OCI-LY7 (cell line): Measurements from ENCODE around the gene LMOD1. TPM values are rescaled to one million over a fixed set of nuclear protein-coding genes. Genes with fewer than 3 reads are reported as not detected.

ENCODE experiments used
- BruUV-seq: library from RNA; stranded (reverse); fragments of 400-500 nt; replicated peaks from 2 replicates; lab custom pipeline; 2021; lab: Mats Ljungman, UMichigan
- CTCF ChIA-PET: fragments of 300-600 bp; sonication (Branson Sonifier 250); formaldehyde crosslinking; loops from one replicate; lab custom pipeline; 2022; ENCODE audit warnings: antibody characterized with exemption; ENCODE audit not compliant: unreplicated experiment; lab: Charles Lee
- POLR2A ChIA-PET: fragments of 300-600 bp; sonication (Branson Sonifier 250); formaldehyde crosslinking; loops from one replicate; lab custom pipeline; 2022; ENCODE audit warnings: antibody characterized with exemption; lab: Charles Lee
- DNase-seq: peaks from one replicate; pipeline ENCODE4 v3.0.0-alpha.2; 2015; ENCODE audit warnings: low spot score
- H2AFZ ChIP-seq: fragments of 200-600 bp; sonication (generic), shearing (Covaris generic); 2 replicates; pipeline ENCODE4 v1.6.1; 2014; ENCODE audit warnings: mild to moderate bottlenecking, antibody characterized with exemption, low read length, moderate library complexity
- H3K27ac ChIP-seq: fragments of 200-600 bp; sonication (generic); 2 replicates; pipeline ENCODE4 v1.5.1; 2014; ENCODE audit warnings: mixed run types, low read depth, mild to moderate bottlenecking, moderate library complexity, low read length, inconsistent platforms; ENCODE audit not compliant: poor library complexity, severe bottlenecking
- H3K36me3 ChIP-seq: fragments of 200-600 bp; sonication (generic); 2 replicates; pipeline ENCODE4 v1.6.1; 2014; ENCODE audit warnings: mild to moderate bottlenecking, antibody characterized with exemption, low read length, moderate library complexity, mixed read lengths; ENCODE audit not compliant: insufficient read depth
- H3K4me1 ChIP-seq: fragments of 200-600 bp; sonication (generic); 2 replicates; pipeline ENCODE4 v1.5.1; 2014; ENCODE audit warnings: mild to moderate bottlenecking, low read length; ENCODE audit not compliant: insufficient read depth, poor library complexity, severe bottlenecking
- H3K4me2 ChIP-seq: fragments of 200-600 bp; sonication (generic); 2 replicates; pipeline ENCODE4 v1.6.1; 2014; ENCODE audit warnings: mild to moderate bottlenecking, low read length
- H3K4me3 ChIP-seq: fragments of 200-600 bp; sonication (generic); 2 replicates; pipeline ENCODE4 v1.5.1; 2014; ENCODE audit warnings: mild to moderate bottlenecking, low read depth, low read length; ENCODE audit not compliant: poor library complexity, severe bottlenecking
- H3K79me2 ChIP-seq: fragments of 200-600 bp; sonication (generic); 2 replicates; pipeline ENCODE4 v1.6.1; 2016; ENCODE audit warnings: low read depth, mild to moderate bottlenecking, low read length, moderate library complexity, mixed read lengths; ENCODE audit not compliant: insufficient read depth
- H3K9me2 ChIP-seq: fragments of 200-600 bp; sonication (generic); 2 replicates; pipeline ENCODE4 v1.6.1; 2016; ENCODE audit warnings: mild to moderate bottlenecking, low read length, mixed read lengths; ENCODE audit not compliant: insufficient read depth
- H3K9me3 ChIP-seq: fragments of 200-600 bp; sonication (generic); 2 replicates; pipeline ENCODE4 v1.6.1; 2014; ENCODE audit warnings: mild to moderate bottlenecking, mixed run types, low read length, mixed read lengths
- H4K20me1 ChIP-seq: fragments of 200-600 bp; sonication (generic); 2 replicates; pipeline ENCODE4 v1.6.1; 2014; ENCODE audit warnings: mild to moderate bottlenecking, antibody characterized with exemption, low read length, moderate library complexity, mixed read lengths; ENCODE audit not compliant: insufficient read depth
- EZH2phosphoT487 ChIP-seq: fragments of 200-600 bp; sonication (generic); IDR thresholded peaks from 2 replicates; pipeline ENCODE4 v1.6.1; 2018; ENCODE audit warnings: low read depth, borderline replicate concordance, mild to moderate bottlenecking, mixed run types, antibody characterized with exemption, low read length, moderate library complexity, mixed read lengths
- intact Hi-C: fragments of 100-400 bp; cut with micrococcal nuclease; formaldehyde crosslinking; loops from one replicate; pipeline ENCODE4 v1.10.0; 2022; ENCODE audit not compliant: unreplicated experiment
- total RNA-seq, 2 experiments: library from RNA; depleted of rRNA in 1 of 2; stranded (reverse); fragments of >200 nt in 1 of 2; shearing (Covaris generic) in 1 of 2; gene quantifications; 2 replicates each; pipeline ENCODE4 v1.2.3, GENCODE V29; 2014 to 2022
- TF ChIP-seq, protein P1 (sequence below): fragments of 200-600 bp; sonication (generic); conservative IDR thresholded peaks from 2 replicates; pipeline ENCODE4 v1.5.1; 2014; ENCODE audit warnings: mild to moderate bottlenecking, antibody characterized with exemption, low read length, moderate library complexity, mixed read lengths

LMOD1 gene
- total RNA-seq, 2 experiments from 2014 or later, result not detected

DNA sequence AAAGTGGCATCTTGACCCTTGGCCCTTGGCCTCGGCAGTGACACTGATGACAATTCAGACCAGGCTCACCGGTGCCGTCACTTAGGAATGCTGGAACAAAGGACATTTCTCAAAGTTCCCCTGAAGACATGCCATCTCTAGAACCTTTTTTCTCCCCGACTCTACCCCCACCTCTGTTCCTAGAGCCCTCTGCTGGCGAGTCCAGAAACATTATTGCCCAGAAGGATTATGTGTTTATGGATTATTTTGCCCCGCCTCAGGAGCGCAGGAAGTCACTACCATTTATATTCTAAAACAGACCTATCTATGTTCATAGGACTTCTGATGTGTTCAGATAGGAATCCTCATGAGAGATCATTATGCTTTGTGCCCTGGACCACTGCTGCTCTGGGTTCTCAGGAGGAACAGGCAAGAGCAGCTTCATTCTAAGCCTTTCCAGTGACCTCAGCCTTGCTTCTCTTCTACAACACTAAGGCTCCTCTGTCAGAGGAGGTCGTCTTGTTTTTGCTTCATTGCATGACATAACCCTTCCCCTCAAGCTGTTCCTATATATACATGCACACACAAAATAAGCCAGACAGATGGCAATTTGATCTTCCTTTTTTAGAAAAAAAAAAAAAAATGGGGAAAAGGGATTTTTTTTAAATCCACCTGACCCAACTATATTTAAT, 70.1 kb downstream of the LMOD1 start:
- no TSS peak for BruUV-seq
- no peaks in the 10 kb centered on the region for H4K20me1 ChIP-seq
- ChIA-PET POLR2A (no interaction called here), CTCF (no interaction called here)
- no peak for DNase-seq
- no peaks in the 10 kb centered on the region for H3K79me2 ChIP-seq
- H3K9me3 ChIP-seq, result no peaks in the 10 kb centered on the region
- no peak overlapping the region for H2AFZ ChIP-seq
- intact Hi-C loops, result loop anchor here (5.0 kb wide), 1 partner anchor 96 kb away; no protein-coding TSS in a partner anchor
- no peaks in the 10 kb centered on the region for H3K9me2 ChIP-seq
- no peak overlapping the region for H3K4me2 ChIP-seq
- TF ChIP-seq EZH2phosphoT487, result no peak
- TF ChIP-seq, protein P1, sequence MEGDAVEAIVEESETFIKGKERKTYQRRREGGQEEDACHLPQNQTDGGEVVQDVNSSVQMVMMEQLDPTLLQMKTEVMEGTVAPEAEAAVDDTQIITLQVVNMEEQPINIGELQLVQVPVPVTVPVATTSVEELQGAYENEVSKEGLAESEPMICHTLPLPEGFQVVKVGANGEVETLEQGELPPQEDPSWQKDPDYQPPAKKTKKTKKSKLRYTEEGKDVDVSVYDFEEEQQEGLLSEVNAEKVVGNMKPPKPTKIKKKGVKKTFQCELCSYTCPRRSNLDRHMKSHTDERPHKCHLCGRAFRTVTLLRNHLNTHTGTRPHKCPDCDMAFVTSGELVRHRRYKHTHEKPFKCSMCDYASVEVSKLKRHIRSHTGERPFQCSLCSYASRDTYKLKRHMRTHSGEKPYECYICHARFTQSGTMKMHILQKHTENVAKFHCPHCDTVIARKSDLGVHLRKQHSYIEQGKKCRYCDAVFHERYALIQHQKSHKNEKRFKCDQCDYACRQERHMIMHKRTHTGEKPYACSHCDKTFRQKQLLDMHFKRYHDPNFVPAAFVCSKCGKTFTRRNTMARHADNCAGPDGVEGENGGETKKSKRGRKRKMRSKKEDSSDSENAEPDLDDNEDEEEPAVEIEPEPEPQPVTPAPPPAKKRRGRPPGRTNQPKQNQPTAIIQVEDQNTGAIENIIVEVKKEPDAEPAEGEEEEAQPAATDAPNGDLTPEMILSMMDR, result peak; percentile 63
- no peaks in the 10 kb centered on the region for H3K4me1 ChIP-seq
- peaks cover 80% of the 10 kb centered on the region for H3K36me3 ChIP-seq
- no peak overlapping the region for H3K4me3 ChIP-seq
- no peak overlapping the region for H3K27ac ChIP-seq

DNA sequence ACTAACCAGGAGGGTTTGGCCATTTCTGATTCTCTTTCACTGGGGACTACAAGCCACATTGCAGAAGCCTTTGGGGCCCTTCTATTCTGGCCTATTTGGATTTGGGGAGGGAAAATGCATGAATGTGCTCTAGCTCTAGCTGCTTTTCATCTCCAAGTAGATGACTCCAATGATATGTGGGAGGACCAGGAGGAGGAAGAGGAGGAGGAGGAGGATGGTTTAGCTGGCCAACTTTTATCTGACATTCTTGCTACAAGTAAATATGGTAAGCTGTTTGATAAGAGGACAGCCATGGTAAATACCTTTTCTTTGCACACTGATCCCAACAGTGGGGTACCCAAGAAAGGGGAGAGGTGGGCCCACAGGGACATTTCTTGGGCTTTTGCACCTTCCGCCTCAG, 71.7 kb downstream of the LMOD1 start:
- no TSS peak for BruUV-seq
- CTCF ChIA-PET, result interaction anchor here (0.6 kb wide), 1 partner anchor 454 kb away, joined by 3 read pairs; no protein-coding TSS in a partner anchor
- TF ChIP-seq, protein P1, result no peak
- no peak for TF ChIP-seq EZH2phosphoT487

DNA sequence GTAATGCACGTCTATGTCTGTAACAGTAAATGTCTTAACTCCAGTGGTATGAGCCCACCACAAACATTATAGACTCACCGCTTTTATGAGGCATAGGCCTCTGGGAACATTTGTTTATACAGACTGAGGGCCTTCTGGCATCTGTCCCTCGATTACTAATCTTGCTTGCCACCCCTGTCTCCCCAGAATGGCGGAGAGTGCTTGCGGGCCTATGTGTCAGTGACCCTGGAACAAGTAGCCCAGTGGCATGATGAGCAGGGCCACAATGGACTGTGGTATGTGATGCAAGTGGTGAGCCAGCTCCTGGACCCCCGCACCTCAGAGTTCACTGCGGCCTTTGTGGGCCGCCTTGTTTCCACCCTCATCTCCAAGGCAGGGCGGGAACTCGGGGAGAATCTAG, 76.0 kb downstream of the LMOD1 start:
- CTCF ChIA-PET, result no interaction called here
- no peak for DNase-seq
- intact Hi-C loops, result no loop called here
- no peaks in the 10 kb centered on the region for H3K4me1 ChIP-seq
- H4K20me1 ChIP-seq, result no peaks in the 10 kb centered on the region
- no peak overlapping the region for H3K4me3 ChIP-seq
- POLR2A ChIA-PET, result no interaction called here
- no TSS peak for BruUV-seq
- no peaks in the 10 kb centered on the region for H3K79me2 ChIP-seq
- H3K36me3 ChIP-seq, result peaks cover 97% of the 10 kb centered on the region
- H3K4me2 ChIP-seq, result no peak overlapping the region
- H2AFZ ChIP-seq, result no peak overlapping the region
- H3K9me3 ChIP-seq, result no peaks in the 10 kb centered on the region
- H3K9me2 ChIP-seq, result no peaks in the 10 kb centered on the region
- TF ChIP-seq, protein P1, result no peak
- no peak for TF ChIP-seq EZH2phosphoT487
- H3K27ac ChIP-seq, result no peak overlapping the region

More for the DNA sequence above, 71.7 kb downstream of the LMOD1 start:
- Histone ChIP-seq H3K4me3 (no peak overlapping the region), H3K79me2 (no peaks in the 10 kb centered on the region), H3K27ac (no peak overlapping the region), H2AFZ (no peak overlapping the region), H3K36me3 (peaks cover 96% of the 10 kb centered on the region), H3K9me3 (no peaks in the 10 kb centered on the region), H3K9me2 (no peaks in the 10 kb centered on the region), H3K4me2 (no peak overlapping the region), H4K20me1 (no peaks in the 10 kb centered on the region), H3K4me1 (no peaks in the 10 kb centered on the region)
- POLR2A ChIA-PET, result interaction anchor here (1.2 kb wide), 2 partner anchors 16 to 39 kb away, joined by 3 to 4 read pairs; no protein-coding TSS in a partner anchor
- no peak for DNase-seq
- intact Hi-C loops, result loop anchor here (5.0 kb wide), 1 partner anchor 98 kb away; no protein-coding TSS in a partner anchor
